Fibroblast of pulmonary artery (primary cell): ENCODE measurements around the gene RBFA.

Experiments used
- DNase-seq: peaks from one replicate; pipeline ENCODE4 v3.0.0-alpha.2; 2010; ENCODE audit warnings: low read depth
- H3K4me3 ChIP-seq: replicated peaks from 2 replicates; pipeline ENCODE4 v1.5.1; 2011; ENCODE audit warnings: low read depth, mild to moderate bottlenecking, control low read depth, low read length, moderate library complexity
- CTCF ChIP-seq: IDR thresholded peaks from 2 replicates; pipeline ENCODE4 v1.5.1; 2011; ENCODE audit warnings: mild to moderate bottlenecking, control low read depth, low read length, inconsistent platforms; ENCODE audit errors: missing control alignments

The RBFA gene

GRCh38 chr18:80033181-80034067, 810 bp upstream of the RBFA start:
- H3K4me3 ChIP-seq: peak overlapping the region; percentile 70
- DNase-seq: peak; percentile 47
- TF ChIP-seq CTCF: no peak

GRCh38 chr18:80034852-80035406, 695 bp downstream of the RBFA start:
- peak overlapping the region; percentile 61 for H3K4me3 ChIP-seq
- no peak for TF ChIP-seq CTCF
- peak; percentile 3 for DNase-seq

- DNase-seq: no peak
- H3K4me3 ChIP-seq: no peak overlapping the region
- no peak for TF ChIP-seq CTCF
These were observed 1.8 kb downstream of the RBFA start for GRCh38 chr18:80035997-80036396.

GRCh38 chr18:80037300-80037699, 3.1 kb downstream of the RBFA start:
- H3K4me3 ChIP-seq: no peak overlapping the region
- TF ChIP-seq CTCF: no peak
- no peak for DNase-seq

GRCh38 chr18:80037869-80038630, 3.8 kb downstream of the RBFA start:
- no peak for TF ChIP-seq CTCF
- no peak overlapping the region for H3K4me3 ChIP-seq
- DNase-seq: no peak

- TF ChIP-seq CTCF: no peak
- no peak for DNase-seq
- no peak overlapping the region for H3K4me3 ChIP-seq
These were observed 6.3 kb downstream of the RBFA start for GRCh38 chr18:80040515-80040914.
